H9 (cell line): ENCODE data around the gene ZNRF4. TPM values are rescaled to one million over a fixed set of nuclear protein-coding genes. Genes with fewer than 3 reads are reported as not detected.

Experiments
- DNase-seq: peaks from one replicate; pipeline ENCODE4 v3.0.0-alpha.2; 2017
- H2AFZ ChIP-seq: one replicate; pipeline ENCODE4 v1.6.1; 2013; ENCODE audit warnings: mild to moderate bottlenecking, low read length, control low read depth, moderate library complexity
- H2AK5ac ChIP-seq: 2 replicates; pipeline ENCODE4 v1.6.1; 2013; ENCODE audit warnings: low read length, control low read depth, mixed read lengths; ENCODE audit not compliant: insufficient read length
- H2BK120ac ChIP-seq: one replicate; pipeline ENCODE4 v1.6.1; 2013; ENCODE audit warnings: low read depth, mild to moderate bottlenecking, low read length, control low read depth, inconsistent platforms; ENCODE audit not compliant: poor library complexity, severe bottlenecking
- H2BK12ac ChIP-seq: 2 replicates; pipeline ENCODE4 v1.6.1; 2013; ENCODE audit warnings: low read length, control low read depth, mixed read lengths, low read depth; ENCODE audit not compliant: insufficient read length
- H2BK15ac ChIP-seq: 2 replicates; pipeline ENCODE4 v1.6.1; 2013; ENCODE audit warnings: low read depth, low read length, control low read depth
- H2BK20ac ChIP-seq: one replicate; pipeline ENCODE4 v1.6.1; 2013; ENCODE audit warnings: low read depth, mild to moderate bottlenecking, low read length, control low read depth, inconsistent platforms; ENCODE audit not compliant: poor library complexity, severe bottlenecking
- H2BK5ac ChIP-seq: 2 replicates; pipeline ENCODE4 v1.6.1; 2013; ENCODE audit warnings: low read length, control low read depth, mixed read lengths; ENCODE audit not compliant: insufficient read length
- H3K14ac ChIP-seq: 2 replicates; pipeline ENCODE4 v1.6.1; 2013; ENCODE audit warnings: low read length, control low read depth; ENCODE audit not compliant: insufficient read depth
- H3K18ac ChIP-seq: 2 replicates; pipeline ENCODE4 v1.6.1; 2013; ENCODE audit warnings: low read depth, mild to moderate bottlenecking, mixed read lengths, low read length, control low read depth; ENCODE audit not compliant: insufficient read length
- H3K23ac ChIP-seq: 2 replicates; pipeline ENCODE4 v1.6.1; 2013; ENCODE audit warnings: low read length, control low read depth, mixed read lengths, low read depth; ENCODE audit not compliant: insufficient read length
- H3K23me2 ChIP-seq: 2 replicates; pipeline ENCODE4 v1.6.1; 2013; ENCODE audit warnings: low read depth, mild to moderate bottlenecking, mixed read lengths, low read length, control low read depth; ENCODE audit not compliant: insufficient read length, poor library complexity, severe bottlenecking
- H3K27ac ChIP-seq: 2 replicates; pipeline ENCODE4 v1.5.1; 2013; ENCODE audit warnings: low read length, control low read depth, mixed read lengths, low read depth; ENCODE audit not compliant: insufficient read length
- H3K27me3 ChIP-seq: 2 replicates; pipeline ENCODE4 v1.6.1; 2013; ENCODE audit warnings: low read length, control low read depth, inconsistent platforms; ENCODE audit not compliant: insufficient read depth
- H3K4ac ChIP-seq: 2 replicates; pipeline ENCODE4 v1.6.1; 2013; ENCODE audit warnings: low read depth, mild to moderate bottlenecking, control low read depth, inconsistent platforms, low read length, moderate library complexity
- H3K4me1 ChIP-seq: 2 replicates; pipeline ENCODE4 v1.6.1; 2013; ENCODE audit warnings: low read length, control low read depth, inconsistent platforms; ENCODE audit not compliant: insufficient read depth
- H3K4me2 ChIP-seq: 2 replicates; pipeline ENCODE4 v1.6.1; 2013; ENCODE audit warnings: low read length, control low read depth, mixed read lengths; ENCODE audit not compliant: insufficient read length, insufficient read depth
- H3K56ac ChIP-seq: 2 replicates; pipeline ENCODE4 v1.6.1; 2013; ENCODE audit warnings: low read depth, mild to moderate bottlenecking, mixed read lengths, low read length, control low read depth; ENCODE audit not compliant: insufficient read length
- H3K79me1 ChIP-seq: 2 replicates; pipeline ENCODE4 v1.6.1; 2013; ENCODE audit warnings: low read depth, mild to moderate bottlenecking, moderate library complexity, low read length, control low read depth, inconsistent platforms; ENCODE audit not compliant: insufficient read depth, poor library complexity, severe bottlenecking
- H3K79me2 ChIP-seq: 2 replicates; pipeline ENCODE4 v1.6.1; 2013; ENCODE audit warnings: low read length, control low read depth, inconsistent platforms; ENCODE audit not compliant: insufficient read depth
- H3K9ac ChIP-seq: 2 replicates; pipeline ENCODE4 v1.6.1; 2013; ENCODE audit warnings: low read length, control low read depth, mixed read lengths; ENCODE audit not compliant: insufficient read length; ENCODE audit errors: extremely low read depth
- H3K9me3 ChIP-seq: one replicate; pipeline ENCODE4 v1.6.1; 2013; ENCODE audit warnings: low read depth, low read length, inconsistent platforms; ENCODE audit not compliant: control insufficient read depth
- H3T11ph ChIP-seq: one replicate; pipeline ENCODE4 v1.6.1; 2013; ENCODE audit warnings: mild to moderate bottlenecking, low read length, control low read depth, inconsistent platforms
- H4K20me1 ChIP-seq: one replicate; pipeline ENCODE4 v1.6.1; 2013; ENCODE audit not compliant: control insufficient read depth, insufficient read length, insufficient read depth
- H4K5ac ChIP-seq: 2 replicates; pipeline ENCODE4 v1.6.1; 2013; ENCODE audit warnings: low read depth, mild to moderate bottlenecking, mixed read lengths, low read length, control low read depth; ENCODE audit not compliant: insufficient read length
- H4K8ac ChIP-seq: replicated peaks from 2 replicates; pipeline ENCODE4 v1.6.1; 2013; ENCODE audit warnings: low read length, control low read depth, mixed read lengths, low read depth; ENCODE audit not compliant: insufficient read length
- H4K91ac ChIP-seq: 2 replicates; pipeline ENCODE4 v1.6.1; 2013; ENCODE audit warnings: low read depth, mild to moderate bottlenecking, moderate library complexity, mixed read lengths, low read length, control low read depth; ENCODE audit not compliant: insufficient read length
- H3K27ac Mint-ChIP-seq, 3 experiments: 2 replicates in 2 of 3; 3 replicates in 1 of 3; pipeline ENCODE4 v1.8.0; 2020 to 2021; ENCODE audit warnings: mixed read lengths in 3 of 3, mild to moderate bottlenecking in 1 of 3, moderate library complexity in 1 of 3
- H3K27me3 Mint-ChIP-seq: 2 replicates; pipeline ENCODE4 v1.8.0; 2021; ENCODE audit warnings: low read depth, mild to moderate bottlenecking, moderate library complexity, mixed read lengths
- H3K36me3 Mint-ChIP-seq, 3 experiments: 2 replicates in 2 of 3; 3 replicates in 1 of 3; pipeline ENCODE4 v1.8.0; 2020 to 2021; ENCODE audit warnings: low read depth in 3 of 3, mixed read lengths in 3 of 3; ENCODE audit not compliant: insufficient read depth in 1 of 3
- H3K4me1 Mint-ChIP-seq, 2 experiments: 2 replicates each; pipeline ENCODE4 v1.8.0; 2020; ENCODE audit warnings: mixed read lengths in 2 of 2
- H3K4me3 Mint-ChIP-seq, 2 experiments: 2 replicates in 1 of 2; 3 replicates in 1 of 2; pipeline ENCODE4 v1.8.0; 2020 to 2021; ENCODE audit warnings: mild to moderate bottlenecking in 2 of 2, mixed read lengths in 2 of 2, moderate library complexity in 1 of 2
- H3K9me3 Mint-ChIP-seq, 2 experiments: 2 replicates in 1 of 2; 3 replicates in 1 of 2; pipeline ENCODE4 v1.8.0; 2020; ENCODE audit warnings: mild to moderate bottlenecking in 2 of 2, mixed read lengths in 2 of 2, moderate library complexity in 1 of 2
- WGBS: extraction: QIAGEN DNeasy Blood & Tissue Kit; methylation state at CpG from one replicate; pipeline ENCODE4 v1.1.7; 2013; ENCODE audit warnings: missing lambda C conversion rate, low lambda C conversion rate, mixed read lengths; ENCODE audit not compliant: insufficient read length; ENCODE audit errors: extremely low coverage; 5-methylcytosine and 5-hydroxymethylcytosine counted together
- total RNA-seq: library from RNA; stranded (reverse); gene quantifications from 2 replicates; pipeline ENCODE4 v1.2.1, GENCODE V29; 2021
- TF ChIP-seq, protein P1 (sequence below): fragments of 200-600 bp; sonication (generic); conservative IDR thresholded peaks from 3 replicates; pipeline ENCODE4 v1.8.0; 2021; ENCODE audit warnings: antibody characterized with exemption, mild to moderate bottlenecking

Gene ZNRF4
- total RNA-seq, 1 experiment from 2014 or later: not detected

DNA sequence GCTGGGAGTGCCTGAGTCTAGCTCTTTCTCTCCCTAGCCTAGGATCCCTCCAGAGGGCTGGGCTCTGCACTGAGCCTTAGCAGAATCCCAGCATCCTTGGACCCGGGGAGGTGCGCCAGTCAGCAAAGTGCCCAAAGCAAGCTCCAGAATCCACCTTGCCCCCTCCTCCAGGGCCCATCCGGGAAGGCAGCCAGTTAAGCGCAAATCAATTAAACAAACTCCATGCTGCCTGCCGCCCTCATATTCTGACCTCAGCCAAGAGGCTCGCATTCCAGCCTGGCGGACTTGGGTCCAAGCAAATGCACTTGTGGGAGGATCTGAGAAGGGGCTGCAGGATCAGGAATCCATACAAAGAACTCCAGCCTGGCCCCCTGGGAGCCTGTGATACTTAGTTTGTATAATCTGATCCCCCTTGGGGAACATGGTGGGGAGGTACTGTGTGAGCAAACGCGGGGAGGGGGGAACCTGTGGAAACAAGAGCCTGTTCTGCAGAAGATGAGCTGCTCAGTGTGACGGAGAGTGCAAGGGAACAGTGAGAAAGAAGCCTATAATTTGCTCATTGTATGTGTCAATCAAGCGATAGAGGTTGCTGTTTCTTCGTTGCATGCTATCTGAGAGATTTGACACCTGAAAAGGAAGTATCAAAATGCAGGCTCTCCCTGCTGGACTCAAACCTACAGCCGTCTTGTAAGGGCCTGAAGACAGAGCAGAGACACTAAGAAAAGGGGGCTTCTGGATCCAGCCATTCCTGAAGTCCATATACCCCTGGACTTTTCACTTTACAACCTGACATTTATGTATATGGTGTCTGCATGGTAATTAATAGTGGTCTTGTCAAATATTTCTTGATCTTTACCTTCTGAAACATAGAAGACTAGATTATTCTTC is 29.4 kb downstream of the ZNRF4 start:
- no peaks in the 10 kb centered on the region for H3K79me2 ChIP-seq
- no peak overlapping the region for H3K56ac ChIP-seq
- H4K20me1 ChIP-seq: no peaks in the 10 kb centered on the region
- no peak overlapping the region for H3K23ac ChIP-seq
- no peak overlapping the region for H2BK120ac ChIP-seq
- no peak overlapping the region; the same call in 1 of the 2 replicates for H3K14ac ChIP-seq
- no peak overlapping the region for H3K4me3 Mint-ChIP-seq
- H3K9me3 Mint-ChIP-seq: peaks cover 4 to 23% of the 10 kb centered on the region in 2 experiments; a peak in 4 of 5 replicates
- H3K27ac Mint-ChIP-seq: no peak overlapping the region; a peak in 1 of 7 replicates
- no peak overlapping the region for H3K27ac ChIP-seq
- peaks cover 81% of the 10 kb centered on the region for H3K27me3 Mint-ChIP-seq
- no peak overlapping the region for H2AK5ac ChIP-seq
- TF ChIP-seq, protein P1, sequence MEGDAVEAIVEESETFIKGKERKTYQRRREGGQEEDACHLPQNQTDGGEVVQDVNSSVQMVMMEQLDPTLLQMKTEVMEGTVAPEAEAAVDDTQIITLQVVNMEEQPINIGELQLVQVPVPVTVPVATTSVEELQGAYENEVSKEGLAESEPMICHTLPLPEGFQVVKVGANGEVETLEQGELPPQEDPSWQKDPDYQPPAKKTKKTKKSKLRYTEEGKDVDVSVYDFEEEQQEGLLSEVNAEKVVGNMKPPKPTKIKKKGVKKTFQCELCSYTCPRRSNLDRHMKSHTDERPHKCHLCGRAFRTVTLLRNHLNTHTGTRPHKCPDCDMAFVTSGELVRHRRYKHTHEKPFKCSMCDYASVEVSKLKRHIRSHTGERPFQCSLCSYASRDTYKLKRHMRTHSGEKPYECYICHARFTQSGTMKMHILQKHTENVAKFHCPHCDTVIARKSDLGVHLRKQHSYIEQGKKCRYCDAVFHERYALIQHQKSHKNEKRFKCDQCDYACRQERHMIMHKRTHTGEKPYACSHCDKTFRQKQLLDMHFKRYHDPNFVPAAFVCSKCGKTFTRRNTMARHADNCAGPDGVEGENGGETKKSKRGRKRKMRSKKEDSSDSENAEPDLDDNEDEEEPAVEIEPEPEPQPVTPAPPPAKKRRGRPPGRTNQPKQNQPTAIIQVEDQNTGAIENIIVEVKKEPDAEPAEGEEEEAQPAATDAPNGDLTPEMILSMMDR: no peak
- no CpG with 5 or more reads among the region's 13 CpGs for WGBS
- no peaks in the 10 kb centered on the region for H3K23me2 ChIP-seq
- H3K18ac ChIP-seq: no peak overlapping the region
- no peaks in the 10 kb centered on the region for H3K9me3 ChIP-seq
- H4K5ac ChIP-seq: no peak overlapping the region
- H3K4ac ChIP-seq: no peak overlapping the region
- H3K36me3 Mint-ChIP-seq: no peaks in the 10 kb centered on the region; a peak in 1 of 7 replicates
- H4K91ac ChIP-seq: no peak overlapping the region
- no peaks in the 10 kb centered on the region for H3K79me1 ChIP-seq
- H2BK15ac ChIP-seq: no peak overlapping the region
- no peak overlapping the region for H2BK12ac ChIP-seq
- no peak overlapping the region for H3T11ph ChIP-seq
- no peak overlapping the region for H2BK20ac ChIP-seq
- H3K4me2 ChIP-seq: no peak overlapping the region
- peaks cover 6 to 14% of the 10 kb centered on the region in 2 experiments for H3K4me1 Mint-ChIP-seq
- H3K9ac ChIP-seq: no peak overlapping the region
- no peaks in the 10 kb centered on the region for H3K4me1 ChIP-seq
- H4K8ac ChIP-seq: no peak overlapping the region
- no peaks in the 10 kb centered on the region for H3K27me3 ChIP-seq
- no peak for DNase-seq
- H2BK5ac ChIP-seq: no peak overlapping the region
- H2AFZ ChIP-seq: no peak overlapping the region
